Activated CD4-positive, alpha-beta T cell treated with anti-CD3 and anti-CD28 coated beads for 36 hours (primary cell): ENCODE results near the gene RPL13. TPM values are rescaled to one million over a fixed set of nuclear protein-coding genes. Genes with fewer than 3 reads are reported as not detected.
"Not testable (repeated sequence)": the region's sequence is repeated elsewhere in the genome, so short reads cannot be mapped to it uniquely, and the experiment has no call there.

Experiments
- ATAC-seq: fragments of 200-7000 bp; cut with Tn5 transposase; one replicate; pipeline ENCODE4 v1.10.0; 2021; ENCODE audit warnings: mild to moderate bottlenecking, moderate library complexity
- CTCF ChIA-PET: fragments of 350-600 bp; sonication (Branson Sonifier 250); formaldehyde crosslinking; loops from one replicate; lab custom pipeline; 2021; ENCODE audit warnings: antibody characterized with exemption; lab: Charles Lee
- POLR2A ChIA-PET: fragments of 350-600 bp; sonication (Branson Sonifier 250); formaldehyde crosslinking; loops from one replicate; lab custom pipeline; 2021; ENCODE audit warnings: antibody characterized with exemption, inconsistent platforms; lab: Charles Lee
- DNase-seq: peaks from one replicate; pipeline ENCODE4 v3.0.0-alpha.2; 2020
- H3K27ac Mint-ChIP-seq: one replicate; pipeline ENCODE4 v1.8.0; 2021; ENCODE audit warnings: mixed read lengths
- H3K27me3 Mint-ChIP-seq: one replicate; pipeline ENCODE4 v1.8.0; 2021; ENCODE audit warnings: mixed read lengths
- H3K36me3 Mint-ChIP-seq: one replicate; pipeline ENCODE4 v1.8.0; 2021; ENCODE audit warnings: low read depth, mixed read lengths
- H3K4me1 Mint-ChIP-seq: one replicate; pipeline ENCODE4 v1.8.0; 2021; ENCODE audit warnings: mixed read lengths
- H3K4me3 Mint-ChIP-seq: one replicate; pipeline ENCODE4 v1.8.0; 2021; ENCODE audit warnings: mild to moderate bottlenecking, moderate library complexity, mixed read lengths
- H3K9me3 Mint-ChIP-seq: one replicate; pipeline ENCODE4 v1.8.0; 2021; ENCODE audit warnings: low read depth, mixed read lengths
- intact Hi-C, 2 experiments: fragments of 100-400 bp; cut with DNase I in 1 of 2; cut with micrococcal nuclease in 1 of 2; formaldehyde crosslinking; loops; one replicate each; pipeline versions ENCODE4 v1.14.2 to v1.15.1; 2022 to 2024; cut with DNase I, micrococcal nuclease
- total RNA-seq, 2 experiments: library from RNA; stranded (reverse); gene quantifications; one replicate each; pipeline ENCODE4 v1.2.3, GENCODE V29; 2021

RPL13 gene
- total RNA-seq, 2 experiments from 2014 or later = 2,518 to 3,038 TPM

DNA sequence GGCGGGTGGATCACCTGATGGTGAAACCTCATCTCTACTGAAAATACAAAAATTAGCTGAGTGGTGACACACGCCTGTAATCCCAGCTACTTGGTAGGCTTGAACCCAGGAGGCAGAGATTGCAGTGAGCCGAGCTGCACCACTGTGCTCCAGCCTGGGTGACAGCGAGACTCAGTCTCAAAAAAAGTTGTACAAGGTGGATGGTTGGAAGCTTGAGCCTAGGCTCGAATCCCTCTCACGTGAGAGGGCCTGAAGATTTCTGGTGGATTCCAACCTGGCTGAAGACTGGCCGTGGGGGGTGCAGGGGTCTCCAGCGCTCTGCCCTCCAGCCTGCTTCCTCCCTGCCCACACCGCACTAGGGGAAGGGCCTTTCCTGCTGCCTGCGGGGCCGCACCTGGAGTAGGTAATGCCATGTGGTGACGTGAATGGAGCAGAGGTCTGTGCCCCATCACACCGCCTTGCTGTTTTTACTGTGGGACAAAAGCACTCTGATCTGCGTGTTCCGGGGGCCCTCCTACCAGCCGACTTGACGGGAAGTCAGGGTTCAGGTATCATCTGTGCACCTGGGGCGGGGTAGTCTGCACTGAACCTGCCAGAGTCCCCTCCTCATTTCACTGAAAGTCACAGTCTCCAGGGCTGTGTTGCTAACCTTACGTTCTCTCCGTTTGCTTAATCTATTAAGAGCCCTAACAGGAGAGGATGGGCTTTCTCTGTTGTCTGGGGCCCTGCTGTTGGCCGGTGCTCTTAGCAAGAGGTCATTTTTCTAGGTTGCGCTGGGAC lies 4.2 kb downstream of the RPL13 start:
- Mint-ChIP-seq H3K4me1 (peaks cover 48% of the 10 kb centered on the region), H3K27ac (peak overlapping the region; percentile 61), H3K27me3 (no peaks in the 10 kb centered on the region), H3K4me3 (peak overlapping the region; percentile 95), H3K9me3 (no peaks in the 10 kb centered on the region), H3K36me3 (peaks cover 48% of the 10 kb centered on the region)
- ChIA-PET POLR2A (interaction anchor here (0.6 to 1.1 kb wide), 2 partner anchors 59 to 122 kb away, joined by 3 to 5 read pairs; partner anchors contain the start of gene CDK10), CTCF (interaction anchor here (0.7 kb wide), 2 partner anchors 43 to 79 kb away, joined by 3 read pairs; no protein-coding TSS in a partner anchor)
- intact Hi-C loops = loop anchor here (2.0 to 5.0 kb wide), 3 partner anchors 76 to 762 kb away; partner anchors contain the start of gene CDT1 (in 1 of the 2)
- ATAC-seq (no peak), DNase-seq (peak; percentile 34)

DNA sequence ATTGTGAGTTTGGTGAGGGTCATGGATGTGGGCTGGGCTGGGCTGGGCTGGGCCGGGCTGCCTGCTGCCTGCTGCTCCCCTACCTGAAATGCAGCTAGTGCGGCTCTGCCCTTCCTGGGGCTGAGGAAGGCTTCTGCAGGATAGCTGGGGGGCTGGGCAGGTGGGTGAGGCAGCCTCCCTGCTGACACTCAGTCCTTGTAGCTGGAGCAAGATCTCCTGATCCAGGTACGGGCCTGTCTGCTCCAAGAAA lies 4.7 kb downstream of the RPL13 start:
- Mint-ChIP-seq H3K4me3 (peak overlapping the region; percentile 95), H3K36me3 (peaks cover 48% of the 10 kb centered on the region), H3K27ac (peak overlapping the region; percentile 61), H3K4me1 (peaks cover 47% of the 10 kb centered on the region), H3K27me3 (no peaks in the 10 kb centered on the region), H3K9me3 (no peaks in the 10 kb centered on the region)
- intact Hi-C loops = loop anchor here in 1 of 2 experiments (2.0 kb wide), 1 partner anchor 76 kb away; no protein-coding TSS in a partner anchor
- ChIA-PET CTCF (interaction anchor here (0.7 kb wide), 1 partner anchor 78 kb away, joined by 3 read pairs; no protein-coding TSS in a partner anchor), POLR2A (interaction anchor here (0.5 to 1.0 kb wide), 2 partner anchors 92 to 281 kb away, joined by 3 to 8 read pairs; partner anchors contain the start of genes CHMP1A and SPATA33)
- DNase-seq (no peak), ATAC-seq (no peak)

DNA sequence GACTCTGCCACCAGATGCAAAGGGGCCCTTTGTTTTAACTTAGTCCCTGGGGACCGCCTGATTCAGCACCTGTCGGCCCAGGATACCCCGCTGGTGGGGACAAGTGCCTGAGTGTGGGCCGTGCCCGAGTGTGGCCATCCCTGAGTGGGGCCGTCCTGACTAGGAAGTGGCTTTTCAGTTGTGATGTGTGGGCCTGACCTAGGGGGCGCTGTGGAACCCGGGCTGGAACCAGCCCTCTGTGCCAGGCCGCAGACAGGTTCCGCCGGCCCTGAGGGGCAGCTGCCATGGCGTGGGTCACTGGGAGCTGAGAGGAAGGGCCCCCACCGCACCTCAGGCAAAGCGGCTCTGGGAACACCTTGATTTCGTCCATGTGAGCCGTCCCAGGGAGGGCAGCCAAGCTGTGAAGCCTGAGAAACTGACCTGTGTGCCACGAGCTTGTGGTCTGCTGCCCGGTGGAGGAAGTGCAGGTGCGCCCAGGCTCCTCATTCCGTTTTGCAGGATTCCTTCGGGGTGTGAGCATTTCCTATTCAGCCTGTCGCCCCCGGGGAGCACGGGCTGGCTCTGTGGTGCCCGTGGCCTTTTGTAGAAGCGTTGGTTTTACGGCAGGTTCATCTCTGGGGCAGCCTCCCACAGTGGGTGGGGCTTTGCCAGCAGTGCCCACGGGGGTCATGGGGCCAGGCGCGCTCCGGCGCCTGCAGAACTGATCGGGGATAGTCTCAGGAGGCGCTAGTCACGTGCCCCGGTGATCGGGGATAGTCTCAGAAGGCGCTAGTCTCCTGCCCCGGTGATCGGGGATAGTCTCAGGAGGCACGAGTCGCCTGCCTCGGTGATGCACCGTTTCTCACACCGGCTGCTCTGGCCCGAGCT lies 5.3 kb downstream of the RPL13 start:
- peak; percentile 73 for DNase-seq
- peaks cover 45% of the 10 kb centered on the region for H3K36me3 Mint-ChIP-seq
- peak overlapping the region; percentile 61 for H3K27ac Mint-ChIP-seq
- intact Hi-C loops = loop anchor here in 1 of 2 experiments (2.0 kb wide), 1 partner anchor 75 kb away; no protein-coding TSS in a partner anchor
- POLR2A ChIA-PET = interaction anchor here (0.5 to 1.0 kb wide), 3 partner anchors 92 to 348 kb away, joined by 3 to 8 read pairs (median 3); partner anchors contain the start of genes CHMP1A, SPATA33 and ZNF778
- H3K9me3 Mint-ChIP-seq = no peaks in the 10 kb centered on the region
- peak overlapping the region; percentile 95 for H3K4me3 Mint-ChIP-seq
- no peaks in the 10 kb centered on the region for H3K27me3 Mint-ChIP-seq
- peak; percentile 52 for ATAC-seq
- CTCF ChIA-PET = interaction anchor here (0.5 to 0.7 kb wide), 4 partner anchors 10 to 120 kb away, joined by 3 read pairs; no protein-coding TSS in a partner anchor
- H3K4me1 Mint-ChIP-seq = peaks cover 47% of the 10 kb centered on the region

DNA sequence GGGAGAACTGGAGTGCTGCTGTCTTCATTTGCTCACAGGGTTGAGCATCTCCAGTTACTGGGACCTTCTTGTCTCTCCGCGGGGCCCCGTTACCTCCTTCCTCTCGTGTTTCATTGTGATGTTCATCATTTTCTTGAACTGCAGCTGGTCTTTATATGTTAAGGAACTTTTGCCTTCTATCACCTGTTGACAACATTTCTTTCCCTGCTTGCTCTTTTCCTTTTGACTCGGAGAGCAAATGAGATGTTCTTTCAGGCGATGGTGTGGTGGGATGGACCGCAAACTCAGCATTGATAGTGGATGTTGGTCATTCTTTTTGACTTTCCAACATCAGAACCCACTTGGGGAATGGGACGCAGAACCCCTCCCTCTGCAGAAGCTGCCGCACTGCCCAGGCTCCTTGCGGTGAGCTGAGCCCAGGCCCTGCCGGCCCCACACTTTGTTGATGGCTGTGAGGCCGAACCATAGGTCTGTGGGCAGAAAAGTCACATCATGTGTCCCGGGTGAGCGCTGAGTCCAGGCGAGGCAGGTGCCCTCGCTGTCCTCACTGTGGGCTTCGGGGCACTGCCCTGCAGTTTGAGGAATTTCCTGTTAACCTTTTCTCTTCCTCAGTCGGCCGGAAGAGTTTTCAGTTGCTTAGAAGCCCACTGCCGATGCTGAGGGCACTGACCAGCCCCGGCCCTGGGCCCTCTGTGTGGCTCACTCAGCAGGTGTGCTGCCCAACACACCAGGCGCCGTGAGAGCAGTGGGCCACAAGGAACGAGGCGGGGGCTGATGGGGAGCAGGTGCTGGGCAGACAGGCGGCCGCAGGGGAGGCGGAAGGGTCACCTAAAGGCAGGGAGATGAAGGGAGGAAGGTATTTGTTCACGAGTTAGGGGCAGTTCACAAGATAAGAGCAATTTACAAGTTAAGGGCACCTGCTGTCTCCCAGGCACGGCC lies 7.4 kb downstream of the RPL13 start:
- peaks cover 27% of the 10 kb centered on the region for H3K36me3 Mint-ChIP-seq
- H3K4me3 Mint-ChIP-seq = no peak overlapping the region
- no peak for ATAC-seq
- H3K4me1 Mint-ChIP-seq = peaks cover 44% of the 10 kb centered on the region
- H3K27ac Mint-ChIP-seq = no peak overlapping the region
- no peaks in the 10 kb centered on the region for H3K9me3 Mint-ChIP-seq
- POLR2A ChIA-PET = no interaction called here
- no peak for DNase-seq
- CTCF ChIA-PET = no interaction called here
- H3K27me3 Mint-ChIP-seq = no peaks in the 10 kb centered on the region
- intact Hi-C loops = no loop called here

DNA sequence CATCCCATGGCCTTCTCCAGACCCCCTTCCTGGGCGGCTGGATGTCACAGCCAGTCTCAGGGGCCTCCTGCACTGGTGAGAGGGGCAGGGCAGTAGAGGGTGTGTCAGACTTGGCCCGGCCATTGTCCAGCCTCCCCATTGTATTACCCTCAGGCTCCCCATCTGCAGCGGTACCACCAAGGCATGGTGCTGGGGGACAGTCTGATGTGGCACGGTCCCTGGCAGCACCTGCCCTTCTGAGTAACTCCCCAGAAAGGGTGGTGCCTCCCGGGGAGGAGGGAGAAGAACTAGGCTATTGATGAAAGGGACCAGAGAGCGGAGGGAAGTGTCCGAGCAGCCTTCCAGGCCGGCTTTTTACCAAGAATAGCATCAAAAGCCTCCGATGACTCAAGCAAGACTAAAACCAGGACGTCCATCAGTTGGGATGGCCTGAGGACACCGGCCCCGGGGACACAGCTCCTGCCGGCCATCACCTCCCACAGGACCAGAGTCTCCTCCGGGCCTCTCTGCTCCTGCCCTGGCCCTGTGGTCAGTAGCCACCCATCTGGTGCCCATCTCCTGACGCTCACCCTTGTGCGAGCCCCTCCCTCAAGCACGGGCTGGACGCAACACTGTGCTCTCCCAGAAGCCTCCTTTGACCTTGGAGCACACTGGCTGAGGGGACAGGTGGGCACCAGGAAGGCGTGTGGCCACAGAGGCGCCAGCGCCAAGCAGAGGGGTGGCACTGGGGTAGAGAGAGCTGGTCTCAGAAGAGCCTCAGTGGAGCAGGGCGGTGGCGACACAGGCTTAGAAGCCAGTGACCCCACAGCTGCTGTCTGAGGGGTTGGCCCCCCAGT lies 9.2 kb downstream of the RPL13 start:
- Mint-ChIP-seq H3K4me3 (no peak overlapping the region), H3K9me3 (no peaks in the 10 kb centered on the region), H3K36me3 (peaks cover 10% of the 10 kb centered on the region), H3K27me3 (peaks cover 3% of the 10 kb centered on the region), H3K27ac (no peak overlapping the region), H3K4me1 (peaks cover 29% of the 10 kb centered on the region)
- DNase-seq = no peak
- no peak for ATAC-seq
- ChIA-PET POLR2A (interaction anchor here (0.6 kb wide), 1 partner anchor 31 kb away, joined by 6 read pairs; no protein-coding TSS in a partner anchor), CTCF (interaction anchor here (0.6 kb wide), 1 partner anchor 320 kb away, joined by 3 read pairs; no protein-coding TSS in a partner anchor)
- intact Hi-C loops = no loop called here

DNA sequence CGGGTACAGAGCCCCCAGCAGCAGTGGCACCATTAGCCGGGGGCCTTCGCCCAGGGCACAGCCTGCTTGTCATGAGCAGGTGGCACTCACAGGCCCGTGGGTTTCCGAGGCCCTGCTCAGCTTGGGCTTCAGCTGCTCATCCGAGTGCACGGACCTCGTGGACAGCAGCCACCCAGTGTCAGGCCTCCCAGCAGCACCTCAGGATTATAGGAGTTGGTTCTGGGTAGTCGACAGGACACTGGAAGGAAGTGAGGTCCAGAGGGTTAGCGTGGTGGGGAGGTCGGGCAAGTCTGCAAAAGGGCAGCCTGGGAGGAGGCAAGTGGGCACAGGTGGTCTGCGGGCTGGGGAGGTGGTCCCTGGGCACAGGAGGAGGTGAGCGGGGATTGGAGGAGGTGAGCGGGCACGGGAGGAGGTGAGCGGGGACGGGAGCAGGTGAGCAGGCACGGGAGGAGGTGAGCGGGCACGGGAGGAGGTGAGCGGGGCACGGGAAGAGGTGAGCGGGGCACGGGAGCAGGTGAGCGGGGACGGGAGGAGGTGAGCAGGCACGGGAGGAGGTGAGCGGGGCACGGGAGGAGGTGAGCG lies 10.0 kb downstream of the RPL13 start:
- Mint-ChIP-seq H3K27me3 (peaks cover 3% of the 10 kb centered on the region), H3K36me3 (peaks cover 6% of the 10 kb centered on the region), H3K27ac (no peak overlapping the region), H3K9me3 (no peaks in the 10 kb centered on the region), H3K4me3 (no peak overlapping the region), H3K4me1 (peaks cover 22% of the 10 kb centered on the region)
- POLR2A ChIA-PET = no interaction called here
- DNase-seq (no peak), ATAC-seq (no peak)
- intact Hi-C loops = no loop called here
- CTCF ChIA-PET = interaction anchor here (0.6 kb wide), 1 partner anchor 319 kb away, joined by 3 read pairs; no protein-coding TSS in a partner anchor

DNA sequence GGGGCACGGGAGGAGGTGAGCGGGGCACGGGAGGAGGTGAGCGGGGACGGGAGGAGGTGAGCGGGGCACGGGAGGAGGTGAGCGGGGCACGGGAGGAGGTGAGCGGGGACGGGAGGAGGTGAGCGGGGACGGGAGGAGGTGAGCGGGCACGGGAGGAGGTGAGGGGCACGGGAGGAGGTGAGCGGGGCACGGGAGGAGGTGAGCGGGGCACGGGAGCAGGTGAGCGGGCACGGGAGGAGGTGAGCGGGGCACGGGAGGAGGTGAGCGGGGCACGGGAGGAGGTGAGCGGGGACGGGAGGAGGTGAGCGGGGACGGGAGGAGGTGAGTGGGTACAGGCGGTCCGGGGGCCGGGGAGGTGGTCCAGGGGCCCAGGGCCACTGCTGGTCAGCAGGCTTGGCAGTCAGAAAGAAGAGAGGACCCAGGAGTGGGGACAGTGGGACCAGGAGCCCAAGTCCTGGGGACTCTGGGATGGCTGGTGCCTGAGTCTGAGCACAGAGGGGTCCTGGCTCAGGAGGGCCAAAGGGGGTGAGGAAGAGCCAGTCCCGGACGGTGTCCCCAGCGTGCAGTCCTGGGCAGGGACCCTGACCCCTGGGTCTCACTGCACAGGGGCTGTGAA lies 10.6 kb downstream of the RPL13 start:
- H3K4me3 Mint-ChIP-seq, POLR2A ChIA-PET, H3K36me3 Mint-ChIP-seq, H3K27ac Mint-ChIP-seq, CTCF ChIA-PET, H3K9me3 Mint-ChIP-seq, H3K27me3 Mint-ChIP-seq, DNase-seq, ATAC-seq, intact Hi-C loops: not testable (repeated sequence)
- peaks cover 15% of the 10 kb centered on the region for H3K4me1 Mint-ChIP-seq

DNA sequence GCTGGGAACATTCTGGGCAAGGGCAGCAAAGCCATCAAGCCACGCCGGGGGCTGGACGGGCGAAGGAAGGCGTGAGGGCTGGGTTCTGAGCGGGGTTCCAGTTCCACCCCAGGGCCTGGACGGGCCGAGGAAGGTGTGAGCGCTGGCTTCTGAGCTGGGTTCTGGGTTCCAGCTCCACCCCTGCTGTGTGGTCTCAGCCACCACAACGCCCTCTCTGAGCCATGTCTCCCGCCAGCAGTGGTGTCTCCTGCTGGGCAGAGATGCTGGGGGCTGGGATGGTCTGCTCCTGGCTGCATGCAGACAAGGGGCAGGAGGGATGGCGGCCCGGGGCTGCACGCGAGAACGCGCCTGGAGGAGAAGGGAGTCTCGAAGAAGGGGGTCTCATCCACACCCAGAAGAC lies 11.2 kb downstream of the RPL13 start:
- ChIA-PET CTCF (interaction anchor here (0.7 kb wide), 1 partner anchor 808 kb away, joined by 3 read pairs; no protein-coding TSS in a partner anchor), POLR2A (interaction anchor here (0.6 kb wide), 1 partner anchor 1118 kb away, joined by 3 read pairs; the partner anchor contains the start of gene ZFPM1)
- Mint-ChIP-seq H3K4me1 (peaks cover 12% of the 10 kb centered on the region), H3K27me3 (peaks cover 3% of the 10 kb centered on the region), H3K4me3 (no peak overlapping the region), H3K36me3 (peaks cover 3% of the 10 kb centered on the region), H3K9me3 (no peaks in the 10 kb centered on the region), H3K27ac (no peak overlapping the region)
- DNase-seq (no peak), ATAC-seq (no peak)
- intact Hi-C loops = no loop called here

DNA sequence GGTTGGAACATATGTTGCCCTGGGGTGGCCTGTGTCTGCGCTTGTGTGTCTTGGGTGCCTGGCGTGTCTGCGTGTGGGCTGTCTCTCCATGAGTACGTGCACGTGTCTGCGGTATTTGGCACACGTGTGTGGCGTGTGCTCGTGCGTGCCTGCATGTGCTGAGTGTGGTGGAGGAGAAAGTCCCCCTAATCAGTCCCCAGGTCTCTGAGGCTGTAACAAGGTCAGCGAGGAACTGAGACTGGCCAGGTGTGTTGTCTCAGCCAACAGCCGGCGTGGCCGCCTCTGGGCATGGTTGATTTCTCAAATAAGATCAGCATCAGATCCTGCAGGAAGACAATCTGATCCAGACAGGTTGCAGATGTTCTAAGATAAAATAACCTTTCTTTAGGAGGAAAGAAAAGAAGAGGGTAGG lies 11.6 kb downstream of the RPL13 start:
- Mint-ChIP-seq H3K4me3 (no peak overlapping the region), H3K36me3 (peaks cover 3% of the 10 kb centered on the region), H3K27me3 (peaks cover 3% of the 10 kb centered on the region), H3K9me3 (no peaks in the 10 kb centered on the region), H3K27ac (no peak overlapping the region), H3K4me1 (peaks cover 12% of the 10 kb centered on the region)
- intact Hi-C loops = no loop called here
- ChIA-PET POLR2A (interaction anchor here (0.6 kb wide), 1 partner anchor 1119 kb away, joined by 3 read pairs; the partner anchor contains the start of gene ZFPM1), CTCF (interaction anchor here (0.7 kb wide), 1 partner anchor 809 kb away, joined by 3 read pairs; no protein-coding TSS in a partner anchor)
- no peak for DNase-seq
- no peak for ATAC-seq
